GM12878 (cell line): ENCODE data around the gene HOXB3. TPM values are rescaled to one million over a fixed set of nuclear protein-coding genes. Genes with fewer than 3 reads are reported as not detected.

Experiments
- ATF7 ChIP-seq: fragments of 450-650 bp; IDR thresholded peaks from 2 replicates; pipeline ENCODE4 v1.6.1; 2016; ENCODE audit warnings: low read depth, mild to moderate bottlenecking
- BHLHE40 ChIP-seq, 2 experiments: fragments of 450-650 bp in 1 of 2; IDR thresholded peaks; 2 replicates each; pipeline ENCODE4 v1.6.1; 2011 to 2017; ENCODE audit warnings: low read depth in 2 of 2, borderline replicate concordance in 1 of 2, improper control_type of control experiment in 1 of 2, low read length in 1 of 2, mild to moderate bottlenecking in 1 of 2
- CBX5 ChIP-seq: sonication (generic); IDR thresholded peaks from 2 replicates; pipeline ENCODE4 v1.6.1; 2016; ENCODE audit warnings: low read depth, moderate library complexity, mild to moderate bottlenecking, inconsistent platforms
- GATAD2B ChIP-seq: fragments of 450-650 bp; conservative IDR thresholded peaks from 2 replicates; pipeline ENCODE4 v1.6.1; 2017; ENCODE audit warnings: low read depth, mild to moderate bottlenecking, moderate library complexity
- HDGF ChIP-seq: fragments of 450-650 bp; IDR thresholded peaks from 2 replicates; pipeline ENCODE4 v1.6.1; 2016; ENCODE audit warnings: antibody characterized with exemption
- IKZF2 ChIP-seq, 2 experiments: fragments of 450-650 bp; IDR thresholded peaks; 2 replicates each; pipeline ENCODE4 v1.6.1; 2017; ENCODE audit warnings: mild to moderate bottlenecking in 2 of 2, moderate library complexity in 2 of 2
- MEF2A ChIP-seq: IDR thresholded peaks from 2 replicates; pipeline ENCODE4 v1.6.1; 2011; ENCODE audit warnings: low read depth, mild to moderate bottlenecking, low read length, moderate library complexity; ENCODE audit not compliant: insufficient read depth
- NFXL1 ChIP-seq: fragments of 450-650 bp; IDR thresholded peaks from 2 replicates; pipeline ENCODE4 v1.6.1; 2017; ENCODE audit warnings: antibody characterized with exemption, mild to moderate bottlenecking, borderline replicate concordance
- NR2C2 ChIP-seq: IDR thresholded peaks from 2 replicates; pipeline ENCODE4 v1.6.1; 2011; ENCODE audit warnings: borderline replicate concordance, low read depth; ENCODE audit not compliant: control insufficient read depth, insufficient read length
- PAX5 ChIP-seq: IDR thresholded peaks from 2 replicates; pipeline ENCODE4 v1.6.1; 2011; ENCODE audit warnings: low read depth, low read length, borderline replicate concordance
- POLR2AphosphoS2 ChIP-seq: IDR thresholded peaks from 2 replicates; pipeline ENCODE4 v1.6.1; 2011; ENCODE audit warnings: low read depth, mild to moderate bottlenecking, low read length, improper control_type of control experiment, moderate library complexity
- POLR2AphosphoS5 ChIP-seq: IDR thresholded peaks from 2 replicates; pipeline ENCODE4 v1.6.1; 2011; ENCODE audit warnings: mild to moderate bottlenecking, low read length, inconsistent platforms
- RBBP5 ChIP-seq: fragments of 200-600 bp; sonication (generic); conservative IDR thresholded peaks from 2 replicates; pipeline ENCODE4 v1.6.1; 2016
- RELA ChIP-seq: fragments of 450-650 bp; IDR thresholded peaks from 2 replicates; pipeline ENCODE4 v1.8.0; 2014; ENCODE audit warnings: borderline replicate concordance; ENCODE audit not compliant: partially characterized antibody
- RUNX3 ChIP-seq: IDR thresholded peaks from 2 replicates; pipeline ENCODE4 v1.6.1; 2012; ENCODE audit warnings: low read length, inconsistent platforms
- SIN3A ChIP-seq: IDR thresholded peaks from 2 replicates; pipeline ENCODE4 v1.6.1; 2012; ENCODE audit warnings: low read depth, low read length, improper control_type of control experiment
- SMAD1 ChIP-seq: fragments of 450-650 bp; IDR thresholded peaks from 2 replicates; pipeline ENCODE4 v1.6.1; 2018; ENCODE audit warnings: mild to moderate bottlenecking, low read depth; ENCODE audit not compliant: partially characterized antibody
- SMARCA5 ChIP-seq: fragments of 450-650 bp; IDR thresholded peaks from 2 replicates; pipeline ENCODE4 v1.6.1; 2017; ENCODE audit warnings: mild to moderate bottlenecking
- SREBF2 ChIP-seq: IDR thresholded peaks from 2 replicates; pipeline ENCODE4 v1.6.1; 2012; ENCODE audit warnings: mild to moderate bottlenecking, low read length
- STAT3 ChIP-seq: IDR thresholded peaks from 2 replicates; pipeline ENCODE4 v1.6.1; 2011; ENCODE audit warnings: low read depth, low read length, improper control_type of control experiment
- SUZ12 ChIP-seq: fragments of 200-600 bp; sonication (generic); IDR thresholded peaks from one replicate; pipeline ENCODE4 v1.6.1; 2018; ENCODE audit warnings: antibody characterized with exemption, mild to moderate bottlenecking; ENCODE audit not compliant: unreplicated experiment
- TCF3 ChIP-seq: IDR thresholded peaks from 2 replicates; pipeline ENCODE4 v1.6.1; 2012; ENCODE audit warnings: low read depth, mild to moderate bottlenecking, low read length, borderline replicate concordance; ENCODE audit not compliant: insufficient read depth
- TCF7 ChIP-seq: IDR thresholded peaks from 2 replicates; pipeline ENCODE4 v1.6.1; 2014; ENCODE audit warnings: antibody characterized with exemption, borderline replicate concordance
- ZZZ3 ChIP-seq: IDR thresholded peaks from 2 replicates; pipeline ENCODE4 v1.6.1; 2011; ENCODE audit warnings: low read depth; ENCODE audit not compliant: control insufficient read depth, insufficient read length
- polyA plus RNA-seq, 11 experiments: library from polyadenylated mRNA; depleted of rRNA in 4 of 11; unstranded in 6 of 11; stranded (reverse) in 5 of 11; fragments of >200 nt; fragmentation: Nextera tagmentation in 4 of 11; fragmentation: Illumina TruSeq in 1 of 11; extraction: Ambion mirVana in 4 of 11; extraction: Trizol in 1 of 11; gene quantifications; 1 replicate in 1 of 11; 2 replicates in 10 of 11; pipeline versions ENCODE4 v1.2.1 to v1.2.3, GENCODE V29; 2011 to 2016; ENCODE audit warnings: inconsistent platforms in 2 of 11, missing spikeins in 2 of 11, low read depth in 1 of 11
- total RNA-seq, 4 experiments: library from RNA; depleted of rRNA in 3 of 4; stranded (reverse); fragments of >200 nt in 3 of 4; fragmentation: Illumina TruSeq in 1 of 4; extraction: Trizol in 1 of 4; gene quantifications; 2 replicates each; pipeline versions ENCODE4 v1.2.1 to v1.2.3, GENCODE V29; 2013 to 2021
- TF ChIP-seq, protein P1 (sequence below): fragments of 450-650 bp; IDR thresholded peaks from 2 replicates; pipeline ENCODE4 v1.6.1; 2014; ENCODE audit warnings: mild to moderate bottlenecking
- TF ChIP-seq, protein P2 (sequence below): IDR thresholded peaks from 2 replicates; pipeline ENCODE4 v1.6.1; 2012; ENCODE audit warnings: low read depth, low read length, improper control_type of control experiment
- TF ChIP-seq, protein P3 (sequence below): fragments of 150-350 bp; IDR thresholded peaks from 2 replicates; pipeline ENCODE4 v1.6.1; 2014; ENCODE audit warnings: mild to moderate bottlenecking, low read depth, low read length

The HOXB3 gene
- total and polyA plus RNA-seq, 10 of the 15 experiments (the other 5 are each of a cell fraction or from before 2014, with no cell fraction given): 0.19 to 7.7 (median 2.9) TPM

DNA sequence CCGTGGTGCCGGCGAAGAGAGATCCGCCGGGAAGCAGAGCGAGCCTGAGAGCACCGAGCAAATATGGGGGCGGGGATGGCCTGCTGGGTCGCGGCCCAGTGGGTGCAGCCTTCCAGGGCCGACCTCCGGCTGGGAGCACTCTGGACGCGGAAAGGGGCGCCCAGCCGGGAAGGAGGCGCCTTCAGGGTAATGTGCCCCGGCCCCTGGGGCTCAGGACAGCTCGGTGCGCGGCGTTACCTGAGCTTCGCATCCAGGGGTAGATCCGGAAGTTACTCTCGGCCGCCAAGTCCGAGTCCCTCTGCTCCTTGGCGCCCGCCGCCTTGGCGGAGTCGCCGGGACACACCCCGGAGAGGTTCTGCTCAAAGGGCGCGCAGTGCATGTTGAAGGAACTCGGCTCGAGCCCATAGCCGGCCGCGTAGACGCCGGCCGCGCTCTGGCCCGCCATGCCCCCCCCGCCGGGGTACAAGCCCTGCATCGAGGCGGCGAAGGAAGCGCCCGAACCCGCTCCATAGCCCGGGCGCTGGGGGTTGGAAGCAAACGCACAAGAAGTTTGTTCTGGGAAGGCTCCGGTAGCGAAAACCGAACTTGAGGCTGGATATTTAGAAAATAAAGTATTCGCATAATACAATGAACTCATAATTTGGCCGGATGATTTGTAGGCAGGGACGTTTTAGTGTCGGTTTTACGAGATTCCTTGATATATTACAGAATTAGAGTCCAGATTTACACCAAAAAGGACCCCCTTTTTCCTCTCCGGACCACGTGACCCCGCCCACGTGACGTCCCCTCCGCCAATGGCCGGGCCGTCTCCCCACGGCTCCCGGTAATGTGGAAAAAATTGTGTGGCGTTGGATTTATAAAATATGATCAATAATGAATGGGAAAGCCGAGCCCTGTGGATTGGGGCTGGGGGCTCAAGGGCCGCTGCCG, 20.5 kb upstream of the HOXB3 start, which contains the start of gene HOXB7 (continued):
- TF ChIP-seq HDGF (no peak), SMARCA5 (no peak), IKZF2 (IDR thresholded peaks at IDR 0.05) (peak in 1 of 2 experiments; percentile 43; a peak in 3 of 4 replicates), STAT3 (no peak), SIN3A (0 out of 2 replicates have a peak, but pooled peaks have one; percentile 12), TCF3 (no peak), PAX5 (0 out of 2 replicates have a peak, but pooled peaks have one; percentile 8), TCF7 (no peak), RUNX3 (no peak), NFXL1 (no peak), MEF2A (no peak), NR2C2 (no peak), SUZ12 (no peak), ATF7 (0 out of 2 replicates have a peak, but pooled peaks have one; percentile 16), POLR2AphosphoS5 (no peak), CBX5 (no peak), SMAD1 (no peak), ZZZ3 (no peak), RBBP5 (no peak), RELA (peak; percentile 54), SREBF2 (no peak), BHLHE40 (IDR thresholded peaks at IDR 0.05; ENCODE audit: borderline replicate concordance in 1 of 2, low read depth in 2 of 2, low read length in 1 of 2) (peak in 1 of 2 experiments; percentile 61; a peak in 2 of 4 replicates), POLR2AphosphoS2 (no peak), GATAD2B (peak; percentile 83)
- TF ChIP-seq, protein P1, sequence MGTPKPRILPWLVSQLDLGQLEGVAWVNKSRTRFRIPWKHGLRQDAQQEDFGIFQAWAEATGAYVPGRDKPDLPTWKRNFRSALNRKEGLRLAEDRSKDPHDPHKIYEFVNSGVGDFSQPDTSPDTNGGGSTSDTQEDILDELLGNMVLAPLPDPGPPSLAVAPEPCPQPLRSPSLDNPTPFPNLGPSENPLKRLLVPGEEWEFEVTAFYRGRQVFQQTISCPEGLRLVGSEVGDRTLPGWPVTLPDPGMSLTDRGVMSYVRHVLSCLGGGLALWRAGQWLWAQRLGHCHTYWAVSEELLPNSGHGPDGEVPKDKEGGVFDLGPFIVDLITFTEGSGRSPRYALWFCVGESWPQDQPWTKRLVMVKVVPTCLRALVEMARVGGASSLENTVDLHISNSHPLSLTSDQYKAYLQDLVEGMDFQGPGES: no peak
- TF ChIP-seq, protein P2, sequence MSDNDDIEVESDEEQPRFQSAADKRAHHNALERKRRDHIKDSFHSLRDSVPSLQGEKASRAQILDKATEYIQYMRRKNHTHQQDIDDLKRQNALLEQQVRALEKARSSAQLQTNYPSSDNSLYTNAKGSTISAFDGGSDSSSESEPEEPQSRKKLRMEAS: peak; percentile 96
- TF ChIP-seq, protein P3, sequence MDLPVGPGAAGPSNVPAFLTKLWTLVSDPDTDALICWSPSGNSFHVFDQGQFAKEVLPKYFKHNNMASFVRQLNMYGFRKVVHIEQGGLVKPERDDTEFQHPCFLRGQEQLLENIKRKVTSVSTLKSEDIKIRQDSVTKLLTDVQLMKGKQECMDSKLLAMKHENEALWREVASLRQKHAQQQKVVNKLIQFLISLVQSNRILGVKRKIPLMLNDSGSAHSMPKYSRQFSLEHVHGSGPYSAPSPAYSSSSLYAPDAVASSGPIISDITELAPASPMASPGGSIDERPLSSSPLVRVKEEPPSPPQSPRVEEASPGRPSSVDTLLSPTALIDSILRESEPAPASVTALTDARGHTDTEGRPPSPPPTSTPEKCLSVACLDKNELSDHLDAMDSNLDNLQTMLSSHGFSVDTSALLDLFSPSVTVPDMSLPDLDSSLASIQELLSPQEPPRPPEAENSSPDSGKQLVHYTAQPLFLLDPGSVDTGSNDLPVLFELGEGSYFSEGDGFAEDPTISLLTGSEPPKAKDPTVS: no peak
